NCI-H2227 treated with DMSO at 0.1 percent for 48 hours (cell line): Measurements from ENCODE around the gene PHTF2.

ENCODE experiments used
- DNase-seq: peaks from one replicate; lab custom pipeline; 2025; lab: John Stamatoyannopoulos, UW

PHTF2 gene

GRCh38 chr7:77794000-77794399, 4.6 kb upstream of the PHTF2 start:
- no peak for DNase-seq

DNA sequence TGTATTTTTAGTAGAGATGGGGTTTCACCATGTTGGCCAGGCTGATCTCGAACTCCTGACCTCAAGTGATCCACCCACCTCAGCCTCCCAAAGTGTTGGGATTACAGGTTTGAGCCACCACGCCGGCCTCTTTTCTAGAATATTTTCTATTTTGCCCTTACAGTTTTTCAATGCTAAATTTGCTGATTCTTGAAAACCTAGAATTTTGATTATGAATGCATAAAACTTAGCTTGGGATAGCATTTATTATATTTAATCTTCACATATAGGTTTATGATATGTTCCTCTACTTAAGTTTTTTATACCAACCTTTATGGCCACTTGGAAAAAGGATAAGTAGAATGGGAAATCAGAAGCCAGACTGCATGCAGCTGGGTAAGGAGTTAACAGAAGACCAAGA, 2.5 kb upstream of the PHTF2 start:
- DNase-seq: no peak

DNA sequence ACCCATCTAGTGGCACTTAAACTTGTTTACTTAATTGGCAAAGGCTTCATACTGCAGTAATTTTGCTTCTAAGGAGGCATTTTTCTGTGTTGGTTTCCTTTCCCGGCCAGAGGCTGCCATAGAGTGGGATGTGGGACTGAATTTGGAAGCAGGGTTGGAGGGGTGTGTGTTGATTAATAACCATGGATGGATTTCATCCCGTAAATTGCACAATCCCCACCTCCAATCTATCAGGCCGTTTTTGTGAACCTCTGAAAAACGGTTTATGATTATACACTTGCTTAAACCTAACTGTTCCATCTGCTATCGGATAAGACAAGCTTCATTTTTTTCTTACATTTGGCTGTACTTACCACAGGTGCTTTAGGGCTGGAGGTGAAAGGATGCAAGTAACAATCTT, 1.6 kb upstream of the PHTF2 start:
- no peak for DNase-seq

DNA sequence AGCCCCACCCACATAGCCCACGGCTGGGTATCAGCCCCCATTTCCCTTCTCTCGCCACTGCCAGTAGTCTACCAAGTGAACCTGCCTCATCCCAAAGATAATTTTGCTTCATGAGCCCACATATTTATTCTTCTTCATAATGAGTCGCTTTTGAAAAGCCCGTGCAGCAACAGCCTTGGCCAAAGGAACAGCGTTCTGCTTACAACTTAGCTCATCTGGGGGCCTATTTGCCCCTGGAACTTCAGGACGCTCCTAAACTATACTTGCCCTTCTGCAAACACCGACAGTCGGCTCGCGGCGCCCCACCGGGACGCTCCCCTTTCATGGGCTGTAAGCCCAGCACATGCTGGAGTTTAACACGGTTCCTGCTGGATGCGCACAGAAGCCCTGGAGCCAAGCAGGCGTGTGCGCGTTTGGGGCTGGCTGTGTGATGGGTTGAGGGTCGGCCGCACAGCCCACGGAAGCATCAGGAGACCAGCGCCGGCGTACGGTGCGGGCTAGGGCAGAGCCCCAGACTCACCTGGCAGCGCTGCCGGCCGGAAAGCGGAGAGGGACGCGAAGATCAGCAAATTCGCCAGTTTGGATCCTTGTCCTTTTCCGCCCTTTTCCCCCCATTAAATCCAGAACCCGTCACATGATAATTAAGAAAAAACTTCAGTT, 709 bp upstream of the PHTF2 start:
- no peak for DNase-seq

DNA sequence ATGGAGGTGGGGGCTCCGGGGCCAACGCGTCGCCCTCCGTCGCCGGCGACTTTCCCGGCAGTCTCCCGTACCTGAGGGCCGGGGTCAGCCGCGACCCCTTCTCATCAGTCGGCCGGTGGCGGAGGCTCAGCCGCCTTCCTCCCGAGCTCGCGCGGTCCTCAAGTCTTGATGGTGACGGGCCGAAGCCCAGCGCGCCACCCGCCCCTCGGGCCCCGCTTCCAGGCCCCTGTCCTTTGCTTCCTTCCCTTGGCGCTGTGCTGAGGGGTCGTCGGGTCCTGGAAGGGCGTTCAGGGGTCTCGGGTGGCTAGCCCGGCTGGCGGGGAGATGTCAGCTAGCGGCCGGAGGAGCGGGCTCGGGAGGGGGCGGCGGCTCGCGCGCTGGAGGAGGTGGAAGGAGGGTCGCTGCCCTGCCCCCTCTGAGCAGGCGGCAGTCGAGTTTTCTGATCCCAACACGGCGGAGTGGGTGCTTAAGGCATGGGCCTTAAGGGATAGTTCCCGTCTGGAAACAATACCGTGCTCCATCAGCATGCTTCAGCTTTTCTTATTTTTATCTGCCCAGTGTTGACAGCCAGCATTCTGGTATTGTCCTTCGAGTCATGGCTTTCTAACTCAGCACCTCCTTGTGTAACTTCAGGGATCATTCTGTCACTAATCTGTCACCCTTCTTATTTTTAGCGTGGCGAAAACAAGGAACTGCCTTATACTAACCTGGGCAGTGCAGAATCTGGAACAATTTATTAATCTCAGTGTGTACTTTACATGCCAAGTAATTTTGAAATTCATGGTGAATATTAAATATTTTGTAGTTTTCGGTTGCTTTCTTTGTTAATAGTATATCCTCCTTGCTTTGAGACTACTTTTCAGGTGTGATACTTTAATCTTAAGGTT, 748 bp downstream of the PHTF2 start:
- peak; percentile 48 for DNase-seq

GRCh38 chr7:77800158-77800557, 1.6 kb downstream of the PHTF2 start:
- DNase-seq: peak; percentile 12

GRCh38 chr7:77800730-77801129, 2.2 kb downstream of the PHTF2 start:
- no peak for DNase-seq

DNA sequence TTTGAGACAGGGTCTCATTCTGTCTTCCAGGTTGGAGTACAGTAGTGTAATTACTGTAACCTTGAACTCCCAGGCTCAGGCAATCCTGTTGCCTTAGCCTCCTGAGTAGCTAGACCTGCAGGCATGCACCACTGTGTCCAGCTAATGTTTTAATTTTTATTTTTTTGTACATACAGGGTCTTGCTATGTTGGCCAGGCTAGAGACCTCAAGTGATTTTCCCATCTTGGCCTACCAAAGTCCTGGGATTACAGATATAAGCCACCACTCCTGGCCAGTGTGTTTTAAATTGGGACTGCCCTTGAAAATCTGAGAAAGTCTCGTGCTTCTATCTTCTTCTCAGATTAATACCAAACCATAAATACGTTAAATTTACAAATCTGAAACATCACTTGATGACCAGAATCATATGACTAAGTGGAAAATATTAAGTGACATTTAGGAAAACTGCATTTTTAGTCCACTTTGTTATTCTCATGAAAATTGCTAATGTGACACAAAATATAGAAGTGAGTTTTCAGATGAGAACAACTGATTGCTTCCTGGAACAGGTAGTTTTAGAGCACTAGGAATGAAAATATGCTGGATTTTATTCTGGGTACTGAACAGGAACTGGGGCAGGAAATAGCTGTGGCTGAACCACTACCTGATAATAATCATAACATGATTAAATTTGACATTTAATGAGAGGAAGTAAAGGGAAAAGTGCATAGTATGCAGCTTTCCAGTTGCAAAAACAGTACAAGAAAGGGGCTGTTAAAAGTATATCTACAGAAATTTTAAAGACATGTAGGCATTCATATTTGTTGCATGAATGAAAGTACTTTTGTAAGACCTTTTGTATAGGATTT, 4.2 kb downstream of the PHTF2 start:
- DNase-seq: no peak

GRCh38 chr7:77806425-77806824, 7.9 kb downstream of the PHTF2 start:
- no peak for DNase-seq

DNA sequence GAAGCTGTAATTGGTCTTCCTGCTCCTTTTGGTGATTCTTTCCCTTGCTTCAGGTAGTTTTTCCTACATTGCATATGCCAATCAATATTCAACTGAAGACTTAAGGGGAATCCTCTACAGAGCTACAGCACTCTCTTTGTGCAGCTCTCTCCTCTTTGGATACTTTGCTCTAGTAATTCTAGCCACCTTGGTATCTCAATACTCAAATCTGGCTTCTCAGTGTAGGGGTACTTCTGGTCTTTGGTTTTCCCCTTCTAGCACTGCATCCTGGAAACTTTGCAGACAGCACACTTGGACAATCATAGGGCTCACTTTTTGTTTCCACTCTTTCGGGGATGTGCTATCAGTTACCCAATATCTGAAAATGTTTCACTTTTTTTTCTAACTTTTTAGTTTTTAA, 9.9 kb downstream of the PHTF2 start:
- DNase-seq: no peak

- DNase-seq: no peak
These were observed 13.1 kb downstream of the PHTF2 start for GRCh38 chr7:77811516-77812289.

GRCh38 chr7:77812290-77812685, 13.7 kb downstream of the PHTF2 start:
- no peak for DNase-seq

DNA sequence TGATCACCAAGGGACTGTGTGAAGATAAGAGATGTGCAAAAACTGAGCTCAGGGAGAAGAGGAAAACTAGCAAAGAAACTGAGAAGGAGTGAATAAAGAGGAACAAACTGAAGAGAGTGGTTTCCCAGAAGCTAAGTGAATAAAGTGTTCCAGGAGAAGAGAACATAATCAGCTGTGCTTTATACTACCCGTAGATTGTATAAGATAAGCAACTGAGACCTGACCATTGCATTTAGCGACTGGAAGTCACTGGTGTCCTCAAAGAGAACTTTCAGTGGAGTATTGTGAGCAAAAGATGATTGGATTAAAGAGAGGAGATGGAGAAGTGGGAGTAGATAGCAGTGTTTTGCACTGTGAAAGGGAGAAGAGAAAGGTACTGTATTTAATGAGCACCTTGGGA, 14.6 kb downstream of the PHTF2 start:
- DNase-seq: no peak

- DNase-seq: no peak
These were observed 20.4 kb downstream of the PHTF2 start for GRCh38 chr7:77819021-77819420.

- DNase-seq: no peak
These were observed 22.4 kb downstream of the PHTF2 start for GRCh38 chr7:77820967-77821366.

GRCh38 chr7:77822269-77822668, 23.7 kb downstream of the PHTF2 start:
- no peak for DNase-seq

GRCh38 chr7:77823787-77824186, 25.2 kb downstream of the PHTF2 start:
- DNase-seq: no peak

DNA sequence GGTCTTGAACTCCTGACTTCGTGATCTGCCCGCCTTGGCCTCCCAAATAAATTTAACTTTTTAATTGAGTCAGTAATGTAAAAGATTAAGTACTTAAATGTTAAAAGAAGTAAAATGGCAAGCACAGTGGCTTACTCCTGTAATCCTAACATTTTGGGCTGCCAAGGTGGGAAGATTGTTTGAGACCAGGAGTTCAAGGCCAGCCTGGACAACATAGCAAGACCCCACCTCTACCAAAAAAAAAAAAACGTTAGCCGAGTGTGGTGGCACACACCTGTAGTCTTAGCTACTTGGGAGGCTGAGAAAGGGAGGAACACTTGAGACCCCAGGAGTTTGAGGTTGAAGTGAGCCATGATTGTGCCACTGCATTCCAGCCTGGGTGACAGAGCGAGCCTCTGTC, 26.1 kb downstream of the PHTF2 start:
- no peak for DNase-seq

DNA sequence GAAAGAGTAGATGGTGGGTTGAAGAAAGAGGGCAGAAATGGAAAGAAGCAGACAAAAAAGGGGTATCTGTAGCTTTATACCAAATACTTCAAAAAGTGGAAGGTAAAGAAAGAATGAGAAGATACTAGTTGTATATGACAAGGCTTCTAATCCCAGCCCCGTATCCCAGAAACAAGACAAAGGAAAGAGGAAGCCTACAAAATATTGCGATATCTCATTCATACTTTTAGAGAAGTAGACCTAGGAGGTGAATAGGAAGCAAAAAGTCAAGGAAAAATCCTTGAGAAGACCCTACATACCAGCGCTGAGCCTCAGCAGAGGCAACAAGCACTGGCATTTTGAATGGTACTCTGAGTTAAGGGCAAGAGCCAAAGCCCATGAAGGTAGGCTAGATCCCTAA, 26.6 kb downstream of the PHTF2 start:
- DNase-seq: no peak

- DNase-seq: no peak
These were observed 27.7 kb downstream of the PHTF2 start for GRCh38 chr7:77826300-77826699.

DNA sequence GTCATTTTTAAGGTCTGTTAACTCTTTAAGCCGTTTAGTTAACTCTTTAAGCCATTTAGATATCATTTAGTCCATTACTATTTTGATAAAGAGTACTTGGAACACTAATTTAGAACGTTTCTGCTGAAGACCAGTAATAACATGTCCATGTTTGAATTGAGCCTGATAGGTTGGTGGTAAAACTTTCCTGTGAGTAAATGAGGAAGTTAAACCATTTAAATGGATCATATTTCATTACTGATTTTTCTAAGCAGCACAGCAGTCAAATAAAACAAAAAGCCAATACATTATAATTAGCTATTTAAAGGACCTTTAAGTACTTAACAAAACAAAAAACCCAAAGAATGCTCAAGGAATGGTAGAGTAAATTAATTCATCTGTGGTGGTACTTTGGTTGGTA, 29.4 kb downstream of the PHTF2 start:
- no peak for DNase-seq
